22Rv1 (cell line): ENCODE data around the gene GABPB2.

ENCODE experiments used
- H3K27ac ChIP-seq: fragments of 450-650 bp; 2 replicates; pipeline ENCODE4 v1.5.1; 2017
- ZFX ChIP-seq: fragments of 450-650 bp; IDR thresholded peaks from 2 replicates; pipeline ENCODE4 v1.6.1; 2017; ENCODE audit warnings: antibody characterized with exemption, borderline replicate concordance
- TF ChIP-seq, protein P1 (sequence below): fragments of 450-650 bp; IDR thresholded peaks from 2 replicates; pipeline ENCODE4 v1.5.1; 2017; ENCODE audit warnings: mild to moderate bottlenecking

GABPB2 gene

DNA sequence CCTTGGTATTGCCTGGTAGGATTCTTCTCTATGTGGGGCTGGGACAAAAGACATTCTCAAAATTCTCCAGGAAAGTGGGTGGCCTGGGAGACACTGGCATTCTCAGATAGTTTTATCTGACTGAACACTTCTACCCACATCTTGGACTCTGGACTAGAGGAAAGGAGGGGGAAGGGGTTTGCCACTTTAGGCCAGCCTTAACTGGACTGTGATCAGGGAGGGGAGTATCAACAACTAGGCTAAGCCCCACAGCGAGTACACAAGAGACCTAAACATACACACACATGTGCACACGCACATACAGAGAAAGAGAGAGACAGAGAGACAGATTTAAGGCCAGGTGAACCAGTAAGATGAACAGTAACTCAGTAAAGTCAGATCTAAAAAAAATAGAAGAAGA is 77.1 kb downstream of the GABPB2 start:
- no peak overlapping the region for H3K27ac ChIP-seq
- no peak for TF ChIP-seq ZFX
- TF ChIP-seq, protein P1, sequence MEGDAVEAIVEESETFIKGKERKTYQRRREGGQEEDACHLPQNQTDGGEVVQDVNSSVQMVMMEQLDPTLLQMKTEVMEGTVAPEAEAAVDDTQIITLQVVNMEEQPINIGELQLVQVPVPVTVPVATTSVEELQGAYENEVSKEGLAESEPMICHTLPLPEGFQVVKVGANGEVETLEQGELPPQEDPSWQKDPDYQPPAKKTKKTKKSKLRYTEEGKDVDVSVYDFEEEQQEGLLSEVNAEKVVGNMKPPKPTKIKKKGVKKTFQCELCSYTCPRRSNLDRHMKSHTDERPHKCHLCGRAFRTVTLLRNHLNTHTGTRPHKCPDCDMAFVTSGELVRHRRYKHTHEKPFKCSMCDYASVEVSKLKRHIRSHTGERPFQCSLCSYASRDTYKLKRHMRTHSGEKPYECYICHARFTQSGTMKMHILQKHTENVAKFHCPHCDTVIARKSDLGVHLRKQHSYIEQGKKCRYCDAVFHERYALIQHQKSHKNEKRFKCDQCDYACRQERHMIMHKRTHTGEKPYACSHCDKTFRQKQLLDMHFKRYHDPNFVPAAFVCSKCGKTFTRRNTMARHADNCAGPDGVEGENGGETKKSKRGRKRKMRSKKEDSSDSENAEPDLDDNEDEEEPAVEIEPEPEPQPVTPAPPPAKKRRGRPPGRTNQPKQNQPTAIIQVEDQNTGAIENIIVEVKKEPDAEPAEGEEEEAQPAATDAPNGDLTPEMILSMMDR: no peak

DNA sequence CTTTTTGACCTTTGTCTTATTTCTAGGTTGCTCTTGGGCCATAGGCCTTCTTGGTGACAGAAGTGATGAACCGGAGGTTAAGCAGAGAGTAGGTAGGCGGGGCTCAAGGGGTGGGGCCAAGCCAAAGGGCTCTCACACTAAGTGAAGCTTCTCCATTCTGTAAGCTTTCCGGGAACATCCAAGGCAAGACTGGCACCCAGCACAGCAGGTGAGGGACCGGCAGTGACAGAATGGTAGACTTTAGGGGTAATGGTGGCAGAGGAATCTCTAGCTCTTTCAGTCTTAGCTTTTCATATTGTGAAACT is 85.9 kb downstream of the GABPB2 start, which contains the start of gene TNFAIP8L2:
Gene TNFAIP8L2 (plus strand): TSS at position 135 of the 305 bp plus-strand sequence. CDS start 2,049 bp downstream, outside the sequence.
- no peak within 1 kb of the TSS for H3K27ac ChIP-seq
- no peak for TF ChIP-seq ZFX
- TF ChIP-seq, protein P1: no peak

DNA sequence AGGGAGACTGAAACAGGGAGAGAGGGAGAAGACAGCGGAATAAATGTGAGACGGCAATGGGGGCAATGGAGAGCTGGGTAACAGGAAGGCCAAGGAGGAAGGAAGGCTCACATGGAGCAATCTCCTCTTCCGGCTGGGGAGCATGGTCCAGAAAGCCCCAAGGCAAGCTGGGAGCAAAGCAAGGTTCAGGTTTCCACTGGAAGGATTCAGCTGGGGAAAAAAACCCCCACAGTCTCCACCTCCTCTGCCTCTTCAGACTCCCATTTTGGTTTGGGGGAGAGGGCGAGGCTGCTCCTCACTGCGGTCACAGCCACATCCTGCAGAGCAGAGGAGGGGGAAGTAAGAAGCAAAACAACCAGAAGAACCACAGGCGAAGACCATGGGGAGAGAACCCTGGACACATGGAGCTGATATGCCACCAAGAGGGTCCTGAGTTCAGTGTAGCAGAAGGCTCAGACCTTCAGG is 86.5 kb downstream of the GABPB2 start:
- no peak overlapping the region for H3K27ac ChIP-seq
- TF ChIP-seq, protein P1: no peak
- TF ChIP-seq ZFX: no peak

DNA sequence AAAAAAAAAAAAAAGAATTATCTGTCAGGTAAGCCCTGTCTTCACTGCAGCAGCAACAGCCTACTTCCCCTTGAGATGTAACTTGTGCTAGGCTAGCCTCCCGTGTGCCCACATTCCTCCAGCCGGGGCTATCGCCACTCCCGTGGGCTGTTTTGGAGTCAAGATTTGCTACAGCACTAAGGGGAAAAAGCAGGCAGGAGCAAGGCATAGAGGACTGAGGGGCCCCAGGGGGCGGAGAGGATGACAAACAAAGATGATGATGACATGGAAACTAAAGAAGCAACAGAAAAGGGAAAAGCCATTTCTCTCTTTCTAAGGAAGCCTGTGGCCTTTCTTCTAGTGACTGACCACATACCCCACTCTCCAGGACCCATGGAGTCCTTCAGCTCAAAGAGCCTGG is 87.8 kb downstream of the GABPB2 start:
- no peak overlapping the region for H3K27ac ChIP-seq
- no peak for TF ChIP-seq ZFX
- TF ChIP-seq, protein P1: no peak

DNA sequence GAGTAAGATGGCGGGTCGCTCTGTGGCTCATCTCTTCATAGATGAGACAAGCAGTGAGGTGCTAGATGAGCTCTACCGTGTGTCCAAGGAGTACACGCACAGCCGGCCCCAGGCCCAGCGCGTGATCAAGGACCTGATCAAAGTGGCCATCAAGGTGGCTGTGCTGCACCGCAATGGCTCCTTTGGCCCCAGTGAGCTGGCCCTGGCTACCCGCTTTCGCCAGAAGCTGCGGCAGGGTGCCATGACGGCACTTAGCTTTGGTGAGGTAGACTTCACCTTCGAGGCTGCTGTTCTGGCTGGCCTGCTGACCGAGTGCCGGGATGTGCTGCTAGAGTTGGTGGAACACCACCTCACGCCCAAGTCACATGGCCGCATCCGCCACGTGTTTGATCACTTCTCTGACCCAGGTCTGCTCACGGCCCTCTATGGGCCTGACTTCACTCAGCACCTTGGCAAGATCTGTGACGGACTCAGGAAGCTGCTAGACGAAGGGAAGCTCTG is 88.2 kb downstream of the GABPB2 start:
- TF ChIP-seq, protein P1: no peak
- no peak for TF ChIP-seq ZFX
- H3K27ac ChIP-seq: no peak overlapping the region

DNA sequence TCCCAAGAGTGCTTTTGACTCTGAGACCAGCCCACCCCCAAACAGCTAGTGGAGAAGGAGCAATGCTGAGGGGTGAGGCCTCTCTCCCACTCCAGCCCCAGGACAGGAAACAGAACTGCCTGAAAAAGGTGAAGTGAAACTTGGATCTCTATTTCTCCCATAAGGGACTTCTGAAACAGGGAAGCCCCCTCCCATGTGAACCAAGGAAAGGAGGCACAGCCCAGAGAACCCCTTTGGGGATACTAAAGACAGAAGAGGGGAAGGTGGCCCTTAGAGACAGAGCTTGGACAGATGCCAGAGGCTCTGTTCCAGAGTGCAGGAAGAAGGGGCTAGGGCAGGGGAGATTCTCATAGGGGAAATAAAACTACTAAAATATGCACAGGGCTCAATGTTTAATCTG is 88.8 kb downstream of the GABPB2 start:
- no peak for TF ChIP-seq ZFX
- TF ChIP-seq, protein P1: no peak

DNA sequence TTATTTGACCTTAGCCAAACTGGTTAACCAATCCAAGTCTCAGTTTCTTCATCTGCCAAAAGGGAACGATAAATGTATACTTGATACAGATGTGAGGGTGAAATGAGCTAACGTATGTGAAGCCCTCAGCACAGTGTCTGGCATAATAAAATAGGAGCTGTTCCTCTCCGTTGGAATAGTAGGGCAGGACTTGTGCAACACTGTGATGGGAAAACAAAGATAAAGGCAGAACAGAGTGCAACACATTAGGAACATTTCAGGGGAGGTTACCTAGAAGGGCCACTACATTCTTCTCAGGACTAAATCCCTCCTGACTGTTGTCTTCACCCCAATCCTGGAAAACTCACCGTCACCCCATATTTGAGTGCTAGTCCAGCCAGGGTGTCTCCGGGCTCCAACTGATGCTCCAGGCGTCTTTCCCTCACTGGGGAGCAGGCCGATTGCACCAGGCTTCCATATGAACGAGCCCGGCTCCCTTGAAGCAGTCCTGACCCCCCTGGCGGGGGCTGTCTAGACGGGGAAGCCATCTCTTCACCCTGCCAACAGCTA is 94.2 kb downstream of the GABPB2 start:
- peak overlapping the region; percentile 68 for H3K27ac ChIP-seq
- TF ChIP-seq, protein P1: no peak
- no peak for TF ChIP-seq ZFX

More for the DNA sequence above, 88.8 kb downstream of the GABPB2 start:
- 0 out of 2 replicates have a peak overlapping the region, but pooled peaks have one; percentile 2 for H3K27ac ChIP-seq
